HAP-1 (cell line): Measurements from ENCODE around the gene SELENOS.

Experiments
- DNase-seq, 2 experiments: peaks; one replicate each; pipeline ENCODE4 v3.0.0-alpha.2; 2016 to 2020; ENCODE audit warnings: low spot score in 2 of 2
- H3K27me3 ChIP-seq: fragments of 250-450 bp; sonication (Bioruptor Pico); 2 replicates; pipeline ENCODE4 v1.5.1; 2020; ENCODE audit warnings: low read depth, mild to moderate bottlenecking, moderate library complexity
- H3K36me3 ChIP-seq: fragments of 250-450 bp; sonication (Bioruptor Pico); replicated peaks from 2 replicates; pipeline ENCODE4 v1.5.1; 2020; ENCODE audit warnings: mild to moderate bottlenecking
- H3K4me1 ChIP-seq: fragments of 250-450 bp; sonication (Bioruptor Pico); 2 replicates; pipeline ENCODE4 v1.5.1; 2020; ENCODE audit warnings: mild to moderate bottlenecking
- H3K4me3 ChIP-seq: fragments of 250-450 bp; sonication (Bioruptor Pico); 2 replicates; pipeline ENCODE4 v1.5.1; 2020; ENCODE audit warnings: mild to moderate bottlenecking, moderate library complexity
- H3K9me3 ChIP-seq: fragments of 250-450 bp; sonication (Bioruptor Pico); 2 replicates; pipeline ENCODE4 v1.5.1; 2020; ENCODE audit warnings: mild to moderate bottlenecking, moderate library complexity
- in situ Hi-C: fragments of 300-500 bp; cut with MboI; formaldehyde crosslinking; loops from 3 replicates; pipeline ENCODE4 v1.14.3; 2020; ENCODE audit warnings: low sequenced_read_pairs, inconsistent platforms, mixed read lengths

SELENOS gene

DNA sequence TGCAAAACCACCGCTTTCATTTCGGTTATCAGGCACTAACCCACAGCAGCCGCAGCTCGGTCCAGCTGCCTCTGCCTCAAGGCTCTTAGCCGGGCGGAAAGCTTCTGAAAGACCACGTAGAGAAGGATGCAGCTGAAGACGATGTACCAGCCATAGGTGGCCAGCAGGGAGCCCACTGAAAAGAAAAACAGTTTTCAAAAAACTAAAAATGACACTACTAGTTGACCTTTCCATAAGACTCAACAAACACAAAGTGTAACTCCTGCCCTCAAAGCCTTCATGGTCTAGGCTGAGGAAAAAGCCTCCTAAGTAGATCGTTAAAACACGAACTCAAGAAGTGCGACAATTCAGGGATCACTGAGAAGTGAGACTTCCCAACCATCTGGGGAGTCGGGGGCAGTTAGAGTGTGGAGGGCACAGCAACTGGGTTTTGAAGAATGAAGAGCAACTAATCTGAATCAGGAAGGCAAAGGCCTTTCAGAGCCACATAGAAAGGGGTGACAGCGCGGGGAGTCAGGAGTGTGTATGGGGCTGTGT lies 716 bp downstream of the SELENOS start:
- Histone ChIP-seq H3K36me3 (peaks cover 56% of the 10 kb centered on the region), H3K4me3 (peak overlapping the region; percentile 68), H3K27me3 (no peaks in the 10 kb centered on the region), H3K4me1 (no peaks in the 10 kb centered on the region), H3K9me3 (no peaks in the 10 kb centered on the region)
- peak; percentile 43 to 59 for DNase-seq
- in situ Hi-C loops = no loop called here

DNA sequence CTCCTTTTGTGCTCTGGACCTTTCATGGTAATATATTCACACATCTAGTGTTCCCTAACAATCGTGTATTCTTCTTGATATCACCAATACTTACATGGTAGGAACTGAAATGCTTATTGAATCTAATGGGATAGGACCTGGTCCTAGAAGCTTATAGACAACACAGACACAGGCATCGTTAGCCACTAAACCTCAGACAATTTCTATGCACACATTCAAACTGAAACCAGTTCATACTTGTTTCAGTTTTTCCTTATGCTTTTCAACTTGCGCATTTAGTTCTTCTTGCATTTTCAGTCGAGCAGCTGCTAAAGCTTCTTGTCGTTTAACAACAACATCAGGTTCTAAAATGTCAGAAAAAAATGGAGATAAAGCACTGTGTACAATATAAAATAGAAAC lies 2.3 kb downstream of the SELENOS start:
- DNase-seq = no peak
- H3K4me3 ChIP-seq = no peak overlapping the region
- H3K9me3 ChIP-seq = no peaks in the 10 kb centered on the region
- in situ Hi-C loops = no loop called here
- no peaks in the 10 kb centered on the region for H3K27me3 ChIP-seq
- peaks cover 56% of the 10 kb centered on the region for H3K36me3 ChIP-seq
- no peaks in the 10 kb centered on the region for H3K4me1 ChIP-seq

DNA sequence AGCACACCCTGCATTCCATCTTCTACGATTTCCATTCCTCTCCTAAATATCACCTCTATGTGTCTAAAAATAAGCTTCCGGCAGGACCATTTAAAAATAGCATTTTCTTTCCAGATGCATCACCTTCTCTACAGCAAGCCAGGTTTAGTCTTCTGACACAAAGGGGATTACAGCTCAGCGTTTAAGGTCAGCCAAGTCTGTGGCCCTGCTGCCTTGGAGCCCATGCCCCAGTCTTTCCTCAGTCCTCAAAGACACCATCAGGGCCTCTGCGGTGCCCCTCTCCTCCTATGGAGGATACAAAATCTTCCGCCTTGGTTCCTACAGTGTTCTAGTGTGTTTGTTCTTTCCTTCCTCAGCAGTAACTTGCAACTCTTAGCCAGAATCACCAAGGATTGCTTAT lies 3.8 kb downstream of the SELENOS start:
- Histone ChIP-seq H3K4me1 (no peaks in the 10 kb centered on the region), H3K36me3 (peaks cover 60% of the 10 kb centered on the region), H3K9me3 (no peaks in the 10 kb centered on the region), H3K4me3 (no peak overlapping the region), H3K27me3 (no peaks in the 10 kb centered on the region)
- no peak for DNase-seq
- in situ Hi-C loops = loop anchor here (25.0 kb wide), 1 partner anchor 361 kb away; the partner anchor contains the start of gene LRRK1

DNA sequence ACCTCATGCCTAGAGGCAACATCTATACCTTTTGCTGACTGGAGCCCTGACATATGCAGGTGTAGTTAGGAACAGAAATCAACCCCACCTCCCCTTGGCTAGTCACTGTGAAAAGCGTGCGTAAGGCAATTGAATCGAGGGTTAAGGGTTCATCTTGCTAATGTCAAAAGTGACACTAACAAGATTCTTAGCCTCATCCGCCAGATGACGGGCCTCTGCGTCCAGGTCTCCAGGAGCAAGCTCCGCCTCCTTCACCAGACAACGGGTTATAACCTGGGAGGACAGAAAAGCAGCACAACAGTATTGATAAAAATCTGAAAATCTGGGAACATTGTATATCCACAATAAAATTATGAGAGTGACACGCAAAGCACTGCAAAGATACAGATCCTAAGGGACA lies 4.7 kb downstream of the SELENOS start:
- Histone ChIP-seq H3K27me3 (no peaks in the 10 kb centered on the region), H3K4me1 (no peaks in the 10 kb centered on the region), H3K9me3 (no peaks in the 10 kb centered on the region), H3K36me3 (peaks cover 60% of the 10 kb centered on the region), H3K4me3 (no peak overlapping the region)
- DNase-seq = no peak
- in situ Hi-C loops = loop anchor here (25.0 kb wide), 1 partner anchor 360 kb away; the partner anchor contains the start of gene LRRK1

DNA sequence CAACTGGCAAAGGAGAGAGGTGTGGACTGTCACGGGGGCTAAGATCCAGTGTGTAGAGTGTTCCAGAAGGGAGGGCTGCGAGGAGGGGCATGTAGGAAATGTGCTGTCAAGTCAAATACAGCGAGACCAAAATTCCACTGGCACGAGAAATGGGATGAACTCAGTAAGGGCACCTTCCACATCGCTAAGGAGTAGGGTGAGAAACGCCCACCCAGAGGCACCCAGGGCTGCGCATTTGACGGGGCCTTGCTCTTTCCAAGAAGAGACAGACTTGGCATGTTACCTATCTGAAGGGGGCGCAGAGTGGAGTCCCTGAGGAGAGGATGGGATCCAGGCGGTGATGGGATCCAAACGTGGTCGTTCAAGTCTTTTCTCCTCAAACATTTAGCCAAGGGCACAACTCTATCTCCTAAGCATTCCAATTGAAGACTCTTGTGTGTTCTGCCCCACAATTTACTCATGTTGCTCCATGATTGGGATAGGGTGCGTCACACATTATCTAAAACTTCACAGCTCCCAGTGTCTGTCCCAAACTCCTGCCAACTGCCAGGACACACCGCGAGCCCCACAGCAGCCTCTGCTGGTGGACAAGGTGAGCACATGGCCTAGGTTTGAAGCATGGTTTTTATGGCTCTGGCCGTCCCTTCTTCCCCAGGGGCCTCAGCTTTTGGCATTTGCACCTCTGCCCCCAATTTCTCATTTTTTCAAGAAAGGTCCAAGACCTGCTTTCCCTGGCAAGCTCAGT lies 7.6 kb downstream of the SELENOS start:
- Histone ChIP-seq H3K27me3 (no peaks in the 10 kb centered on the region), H3K36me3 (peaks cover 50% of the 10 kb centered on the region), H3K4me1 (no peaks in the 10 kb centered on the region), H3K9me3 (no peaks in the 10 kb centered on the region), H3K4me3 (no peak overlapping the region)
- DNase-seq = peak in 1 of 2 experiments; percentile 46
- in situ Hi-C loops = loop anchor here (10.0 to 25.0 kb wide), 2 partner anchors 357 to 655 kb away; partner anchors contain the start of gene LRRK1

DNA sequence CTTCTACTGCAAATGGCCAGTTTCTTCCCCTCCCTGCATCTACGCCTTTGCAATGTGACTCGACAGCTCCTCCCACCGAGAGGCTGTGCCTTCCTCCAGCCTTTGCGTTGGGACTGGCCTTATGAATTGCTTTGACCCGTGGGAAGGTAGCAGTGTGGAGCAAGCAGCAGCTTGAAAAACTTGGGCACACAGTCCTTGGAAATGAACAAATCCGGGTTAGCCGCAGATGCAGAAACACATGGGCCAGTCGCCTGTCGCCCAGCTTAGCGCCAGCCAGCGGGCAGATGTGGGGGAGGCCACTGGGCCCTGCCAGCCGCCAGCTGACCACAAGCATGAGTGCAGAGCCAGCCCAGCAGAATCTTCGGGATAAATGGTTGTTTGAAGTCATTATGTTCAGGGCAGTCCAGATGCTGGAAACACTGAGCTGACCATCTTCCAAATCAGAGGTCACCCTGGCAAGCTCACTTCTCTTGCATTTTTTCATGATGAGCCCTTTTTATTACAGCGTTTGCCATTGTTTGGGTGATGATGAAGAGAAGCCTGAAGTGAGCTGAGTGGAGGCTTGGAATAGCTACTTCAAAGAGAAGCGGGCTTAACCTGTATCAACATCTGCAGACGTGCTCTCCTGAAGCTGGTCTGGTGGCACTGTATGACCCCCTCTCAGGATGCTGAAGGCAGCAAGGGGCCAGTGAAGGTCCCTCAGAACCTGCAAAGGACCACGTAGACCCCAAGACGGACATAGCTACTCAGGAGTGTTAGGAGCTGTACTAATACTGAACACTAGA lies 9.8 kb downstream of the SELENOS start:
- H3K4me3 ChIP-seq = no peak overlapping the region
- in situ Hi-C loops = loop anchor here (10.0 to 25.0 kb wide), 2 partner anchors 355 to 653 kb away; partner anchors contain the start of gene LRRK1
- peaks cover 29% of the 10 kb centered on the region for H3K36me3 ChIP-seq
- no peaks in the 10 kb centered on the region for H3K4me1 ChIP-seq
- no peaks in the 10 kb centered on the region for H3K27me3 ChIP-seq
- no peaks in the 10 kb centered on the region for H3K9me3 ChIP-seq
- DNase-seq = no peak

DNA sequence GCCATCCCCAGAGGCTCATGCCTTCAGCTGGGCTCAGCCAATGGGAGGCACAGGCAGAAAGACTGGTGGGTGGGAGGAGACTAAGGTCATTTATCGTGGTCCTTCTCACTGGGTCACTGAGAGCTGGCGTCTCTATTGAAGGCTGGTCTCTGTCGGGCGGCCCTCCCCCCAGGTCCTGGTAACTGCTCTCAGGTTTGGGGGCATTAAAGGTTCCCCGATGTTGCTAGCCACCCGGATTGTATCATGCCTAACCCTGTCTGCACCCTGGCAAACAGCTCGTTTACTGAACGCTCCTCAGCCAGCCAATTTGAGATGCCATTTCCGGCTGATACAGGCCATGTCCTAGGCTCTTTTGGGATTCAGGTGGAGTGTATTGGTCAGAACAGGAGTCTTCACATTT lies 10.5 kb downstream of the SELENOS start:
- no peak overlapping the region for H3K4me3 ChIP-seq
- in situ Hi-C loops = loop anchor here (10.0 to 25.0 kb wide), 2 partner anchors 354 to 652 kb away; partner anchors contain the start of gene LRRK1

DNA sequence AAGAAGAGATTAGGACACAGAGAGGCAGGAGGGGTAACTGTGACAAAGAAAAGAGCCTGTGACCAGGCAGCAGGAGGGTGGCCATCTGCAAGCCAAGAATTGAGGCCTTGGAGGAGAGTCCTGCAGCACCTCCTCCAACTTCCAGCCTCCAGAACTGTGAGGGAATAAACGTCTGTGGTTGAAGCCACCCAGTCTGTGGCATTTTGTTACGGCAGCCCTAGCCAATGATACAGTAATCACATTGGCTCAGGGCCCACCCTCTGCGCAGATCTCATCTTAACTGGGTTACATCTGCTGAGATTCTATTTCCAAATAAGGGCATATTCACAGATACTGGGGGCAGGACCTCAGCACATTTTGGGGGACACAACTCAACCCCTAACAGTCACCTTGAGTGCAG lies 11.3 kb downstream of the SELENOS start:
- no peak for DNase-seq
- Histone ChIP-seq H3K36me3 (peaks cover 14% of the 10 kb centered on the region), H3K9me3 (no peaks in the 10 kb centered on the region), H3K27me3 (no peaks in the 10 kb centered on the region), H3K4me3 (no peak overlapping the region), H3K4me1 (no peaks in the 10 kb centered on the region)
- in situ Hi-C loops = loop anchor here (10.0 to 25.0 kb wide), 2 partner anchors 354 to 651 kb away; partner anchors contain the start of gene LRRK1

More for the DNA sequence above, 10.5 kb downstream of the SELENOS start:
- Histone ChIP-seq H3K9me3 (no peaks in the 10 kb centered on the region), H3K4me1 (no peaks in the 10 kb centered on the region), H3K27me3 (no peaks in the 10 kb centered on the region), H3K36me3 (peaks cover 22% of the 10 kb centered on the region)
- no peak for DNase-seq

DNA sequence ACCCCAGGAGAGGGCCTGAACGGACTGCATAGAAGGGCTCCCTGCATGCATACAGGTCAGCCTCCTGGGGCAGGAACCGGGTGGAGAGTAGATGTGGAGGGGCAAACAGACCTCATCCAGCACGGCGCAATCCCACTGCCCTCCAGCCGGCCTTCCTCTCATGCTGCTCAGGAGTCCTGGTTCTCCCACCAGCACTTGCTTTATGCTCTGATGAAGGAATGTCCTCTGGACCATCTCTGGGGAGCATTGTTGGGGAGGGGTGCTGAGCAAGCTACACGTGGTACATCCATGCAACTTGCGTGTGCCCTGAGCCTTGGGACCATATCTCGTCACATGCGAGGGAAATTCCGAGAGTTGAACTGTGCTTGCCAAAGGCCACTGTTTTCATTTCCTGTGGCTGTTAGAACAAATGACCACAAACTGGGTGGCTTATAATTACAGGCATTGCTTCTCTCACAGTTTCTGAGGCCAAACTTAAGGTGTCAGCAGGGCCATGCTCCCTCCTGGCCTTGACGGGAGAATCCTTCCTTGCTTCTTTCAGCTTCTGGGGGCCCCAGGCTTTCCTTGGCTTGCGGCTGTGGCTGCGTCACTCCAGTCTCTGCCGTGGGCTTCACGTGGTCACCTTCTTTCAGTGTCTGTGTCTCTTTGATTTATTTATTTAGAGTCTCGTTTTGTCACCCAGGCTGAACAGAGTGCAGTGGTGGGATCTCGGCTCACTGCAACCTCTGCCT lies 12.2 kb downstream of the SELENOS start:
- DNase-seq = no peak
- H3K9me3 ChIP-seq = no peaks in the 10 kb centered on the region
- no peak overlapping the region for H3K4me3 ChIP-seq
- peaks cover 6% of the 10 kb centered on the region for H3K36me3 ChIP-seq
- H3K4me1 ChIP-seq = no peaks in the 10 kb centered on the region
- in situ Hi-C loops = loop anchor here (10.0 to 25.0 kb wide), 2 partner anchors 353 to 650 kb away; partner anchors contain the start of gene LRRK1
- H3K27me3 ChIP-seq = no peaks in the 10 kb centered on the region

DNA sequence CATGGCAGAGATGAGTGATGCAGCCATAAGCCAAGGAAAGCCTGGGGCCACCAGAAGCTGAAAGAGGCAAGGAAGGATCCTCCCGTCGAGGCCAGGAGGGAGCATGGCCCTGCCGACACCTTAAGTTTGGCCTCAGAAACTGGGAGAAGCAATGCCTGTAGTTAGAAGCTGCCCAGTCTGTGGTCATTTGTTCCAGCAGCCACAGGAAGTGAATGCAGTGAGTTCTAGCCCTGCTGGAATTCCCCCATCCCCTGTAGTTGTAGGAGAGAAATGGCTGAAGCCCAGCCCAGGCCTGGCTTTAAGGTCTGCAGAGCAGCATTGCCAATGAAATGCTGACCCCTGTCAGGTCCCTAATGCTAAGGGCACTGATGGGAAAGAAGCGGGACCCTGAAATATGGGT lies 13.3 kb downstream of the SELENOS start:
- Histone ChIP-seq H3K36me3 (no peaks in the 10 kb centered on the region), H3K4me3 (no peak overlapping the region), H3K27me3 (no peaks in the 10 kb centered on the region), H3K9me3 (no peaks in the 10 kb centered on the region), H3K4me1 (no peaks in the 10 kb centered on the region)
- in situ Hi-C loops = loop anchor here (10.0 to 25.0 kb wide), 2 partner anchors 352 to 649 kb away; partner anchors contain the start of gene LRRK1
- no peak for DNase-seq

DNA sequence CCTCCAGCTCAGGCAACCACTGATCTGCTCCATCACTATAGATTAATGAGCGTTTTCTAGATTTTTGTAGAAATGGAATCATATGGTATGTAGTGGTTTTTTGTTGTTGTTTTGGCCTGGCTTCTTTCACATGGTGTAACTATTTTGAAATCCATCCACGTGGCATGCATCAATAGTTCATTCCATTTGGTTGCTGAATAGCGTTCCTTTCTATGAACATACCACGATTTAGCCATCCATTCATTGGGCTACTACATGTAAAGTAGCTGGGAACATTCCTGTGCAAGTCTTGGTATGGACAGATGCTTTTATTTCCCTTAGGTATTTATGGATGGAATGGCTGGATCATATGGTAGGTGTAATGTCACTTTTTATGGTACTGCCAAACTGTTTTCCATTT lies 14.7 kb downstream of the SELENOS start:
- Histone ChIP-seq H3K27me3 (no peaks in the 10 kb centered on the region), H3K36me3 (no peaks in the 10 kb centered on the region), H3K9me3 (no peaks in the 10 kb centered on the region), H3K4me3 (no peak overlapping the region), H3K4me1 (no peaks in the 10 kb centered on the region)
- DNase-seq = no peak
- in situ Hi-C loops = loop anchor here (10.0 to 25.0 kb wide), 2 partner anchors 350 to 648 kb away; partner anchors contain the start of gene LRRK1

DNA sequence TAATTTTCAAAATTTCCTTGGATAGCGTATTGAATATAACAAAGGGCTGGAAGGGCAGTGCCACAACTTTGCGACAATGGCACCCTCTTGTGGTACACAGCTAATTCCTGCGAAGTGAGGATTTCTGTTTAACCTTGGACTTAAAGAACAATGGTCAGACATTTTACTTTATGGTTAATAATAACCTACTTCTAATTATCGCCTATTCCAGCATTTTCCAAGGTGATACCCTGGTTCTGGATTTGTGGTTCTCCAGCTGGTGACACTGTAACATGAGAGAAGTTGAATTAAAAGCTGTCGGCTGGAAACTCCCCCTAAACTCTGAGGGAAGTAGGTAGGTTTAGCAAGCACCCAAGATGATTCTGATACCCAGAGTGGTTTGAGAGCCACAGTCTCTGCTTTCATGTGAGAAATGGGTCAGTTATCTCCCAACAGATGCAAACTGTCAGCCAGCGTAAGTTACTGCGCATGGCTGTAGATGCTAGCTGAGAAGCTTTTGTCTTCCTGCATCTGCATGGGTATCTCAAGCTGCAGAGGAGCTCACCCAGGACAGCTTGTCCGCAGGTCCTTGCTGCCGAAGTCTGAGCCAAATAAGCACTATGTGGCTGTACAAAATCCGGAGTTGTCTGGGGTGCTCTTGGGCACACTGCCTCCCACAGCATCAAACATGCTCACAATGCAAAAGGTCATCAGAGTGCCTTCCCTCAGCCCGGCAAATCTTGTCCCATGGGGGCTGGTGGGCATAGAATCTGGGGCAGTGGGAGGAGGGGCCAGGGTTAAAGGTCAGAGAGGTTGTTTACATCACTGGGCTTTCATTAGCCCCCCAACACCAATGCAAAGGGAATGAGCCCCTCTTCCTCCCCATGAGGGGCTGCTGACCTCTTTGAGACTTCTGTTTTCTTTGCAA lies 18.8 kb downstream of the SELENOS start:
- in situ Hi-C loops = loop anchor here (5.0 to 25.0 kb wide), 3 partner anchors 171 to 346 kb away; partner anchors contain the start of gene LRRK1
- no peak overlapping the region for H3K4me3 ChIP-seq
- H3K27me3 ChIP-seq = 0 out of 2 replicates have a peak, but pooled peaks cover 3% of the 10 kb centered on the region
- no peaks in the 10 kb centered on the region for H3K36me3 ChIP-seq
- DNase-seq = peak; percentile 72
- H3K4me1 ChIP-seq = no peaks in the 10 kb centered on the region
- no peaks in the 10 kb centered on the region for H3K9me3 ChIP-seq
